Immature natural killer cell (primary cell): ENCODE results near the gene DNALI1. TPM values are rescaled to one million over a fixed set of nuclear protein-coding genes. Genes with fewer than 3 reads are reported as not detected.
"Not testable (repeated sequence)": the region's sequence is repeated elsewhere in the genome, so short reads cannot be mapped to it uniquely, and the experiment has no call there.

Experiments
- DNase-seq, 3 donors: peaks; one replicate each; pipeline ENCODE4 v3.0.0; 2022; ENCODE audit warnings: mixed read lengths in 1 of 3
- H3K27ac Mint-ChIP-seq, 6 donors: one replicate each; pipeline ENCODE4 v1.8.0; 2020; ENCODE audit warnings: mixed read lengths in 6 of 6, mild to moderate bottlenecking in 5 of 6, inconsistent platforms in 4 of 6, moderate library complexity in 3 of 6
- H3K27me3 Mint-ChIP-seq, 3 donors: one replicate each; pipeline ENCODE4 v1.8.0; 2020 to 2021; ENCODE audit warnings: low read depth in 3 of 3, mild to moderate bottlenecking in 3 of 3, mixed read lengths in 3 of 3, moderate library complexity in 3 of 3, inconsistent platforms in 1 of 3
- H3K36me3 Mint-ChIP-seq, 3 donors: one replicate each; pipeline ENCODE4 v1.8.0; 2020; ENCODE audit warnings: mixed read lengths in 3 of 3, inconsistent platforms in 2 of 3, mild to moderate bottlenecking in 2 of 3
- H3K4me1 Mint-ChIP-seq, 2 donors: one replicate each; pipeline ENCODE4 v1.8.0; 2020; ENCODE audit warnings: inconsistent platforms in 2 of 2, mild to moderate bottlenecking in 2 of 2, mixed read lengths in 2 of 2, moderate library complexity in 1 of 2
- H3K4me3 Mint-ChIP-seq, 5 donors: one replicate each; pipeline ENCODE4 v1.8.0; 2020; ENCODE audit warnings: mild to moderate bottlenecking in 5 of 5, mixed read lengths in 5 of 5, inconsistent platforms in 3 of 5, moderate library complexity in 3 of 5
- H3K9me3 Mint-ChIP-seq, 6 donors: one replicate each; pipeline ENCODE4 v1.8.0; 2020; ENCODE audit warnings: mild to moderate bottlenecking in 6 of 6, mixed read lengths in 6 of 6, inconsistent platforms in 4 of 6, moderate library complexity in 3 of 6
- polyA plus RNA-seq, 3 donors: library from polyadenylated mRNA; unstranded; fragments of 300-500 nt; fragmentation: Illumina TruSeq; gene quantifications; one replicate each; pipeline ENCODE4 v1.2.3, GENCODE V29; 2021

The DNALI1 gene
- polyA plus RNA-seq, 3 donors from 2014 or later: not detected

GRCh38 chr1:37537378-37537777, 19.4 kb upstream of the DNALI1 start:
- DNase-seq: no peak
- no peaks in the 10 kb centered on the region for H3K9me3 Mint-ChIP-seq
- no peak overlapping the region for H3K27ac Mint-ChIP-seq
- peaks cover 9 to 46% (median 18%) of the 10 kb centered on the region in 3 donors for H3K36me3 Mint-ChIP-seq
- no peaks in the 10 kb centered on the region for H3K27me3 Mint-ChIP-seq
- no peak overlapping the region for H3K4me3 Mint-ChIP-seq
- H3K4me1 Mint-ChIP-seq: peaks cover 0 to 12% of the 10 kb centered on the region in 2 donors

- H3K9me3 Mint-ChIP-seq, DNase-seq, H3K4me3 Mint-ChIP-seq, H3K27ac Mint-ChIP-seq, H3K27me3 Mint-ChIP-seq: not testable (repeated sequence)
- H3K36me3 Mint-ChIP-seq: peaks cover 9 to 48% (median 23%) of the 10 kb centered on the region in 3 donors
- peaks cover 0 to 18% of the 10 kb centered on the region in 2 donors for H3K4me1 Mint-ChIP-seq
Measured at GRCh38 chr1:37539154-37539553, 17.6 kb upstream of the DNALI1 start.

GRCh38 chr1:37540036-37540785, 16.5 kb upstream of the DNALI1 start:
- Mint-ChIP-seq H3K27me3 (peaks cover 0 to 6% (median 1%) of the 10 kb centered on the region in 3 donors), H3K27ac (no peak overlapping the region), H3K4me1 (peaks cover 2 to 25% of the 10 kb centered on the region in 2 donors), H3K9me3 (no peaks in the 10 kb centered on the region), H3K36me3 (peaks cover 15 to 51% (median 29%) of the 10 kb centered on the region in 3 donors), H3K4me3 (no peak overlapping the region)
- DNase-seq: no peak

GRCh38 chr1:37544530-37544929, 12.2 kb upstream of the DNALI1 start:
- Mint-ChIP-seq H3K4me3 (no peak overlapping the region), H3K9me3 (no peaks in the 10 kb centered on the region), H3K27ac (peak overlapping the region in 3 of 6 donors; percentile 24 to 67 (median 55)), H3K27me3 (peaks cover 0 to 6% (median 1%) of the 10 kb centered on the region in 3 donors), H3K36me3 (peaks cover 20 to 37% (median 31%) of the 10 kb centered on the region in 3 donors), H3K4me1 (peaks cover 6 to 31% of the 10 kb centered on the region in 2 donors)
- DNase-seq: no peak

- no peak overlapping the region for H3K4me3 Mint-ChIP-seq
- H3K4me1 Mint-ChIP-seq: peaks cover 11 to 36% of the 10 kb centered on the region in 2 donors
- DNase-seq: no peak
- H3K27ac Mint-ChIP-seq: peak overlapping the region in 1 of 6 donors; percentile 24
- H3K9me3 Mint-ChIP-seq: no peaks in the 10 kb centered on the region
- H3K27me3 Mint-ChIP-seq: peaks cover 0 to 6% (median 1%) of the 10 kb centered on the region in 3 donors
- H3K36me3 Mint-ChIP-seq: peaks cover 20 to 35% (median 34%) of the 10 kb centered on the region in 3 donors
Measured at GRCh38 chr1:37545019-37545418, 11.7 kb upstream of the DNALI1 start.

- Mint-ChIP-seq H3K4me3 (no peak overlapping the region), H3K27me3 (peaks cover 3 to 8% (median 6%) of the 10 kb centered on the region in 3 donors), H3K9me3 (no peaks in the 10 kb centered on the region), H3K27ac (peak overlapping the region in 4 of 6 donors; percentile 10 to 69 (median 38)), H3K4me1 (peaks cover 37 to 65% of the 10 kb centered on the region in 2 donors), H3K36me3 (peaks cover 20 to 27% (median 25%) of the 10 kb centered on the region in 3 donors)
- DNase-seq: no peak
Measured at GRCh38 chr1:37549341-37549740, 7.4 kb upstream of the DNALI1 start.

GRCh38 chr1:37553598-37553926, 3.2 kb upstream of the DNALI1 start:
- Mint-ChIP-seq H3K27ac (peak overlapping the region; percentile 94 to 100 (median 98)), H3K36me3 (peaks cover 6 to 10% (median 7%) of the 10 kb centered on the region in 3 donors), H3K27me3 (peaks cover 5 to 9% (median 8%) of the 10 kb centered on the region in 3 donors), H3K4me3 (peak overlapping the region; percentile 97 to 100 (median 99)), H3K9me3 (no peaks in the 10 kb centered on the region), H3K4me1 (peaks cover 37 to 51% of the 10 kb centered on the region in 2 donors)
- no peak for DNase-seq

GRCh38 chr1:37553927-37554808, 2.6 kb upstream of the DNALI1 start, which contains the start of gene SNIP1:
Gene SNIP1, minus strand, starts transcription at chr1:37554293. Its CDS starts 64 bp downstream, at chr1:37554229.
- DNase-seq: peak; percentile 87 to 91 (median 89)
- peaks cover under 1 to 6% (median 3%) of the 10 kb centered on the region in 3 donors for H3K36me3 Mint-ChIP-seq
- H3K9me3 Mint-ChIP-seq: no peaks in the 10 kb centered on the region
- peaks cover 34 to 45% of the 10 kb centered on the region in 2 donors for H3K4me1 Mint-ChIP-seq
- H3K27me3 Mint-ChIP-seq: peaks cover 5 to 9% (median 8%) of the 10 kb centered on the region in 3 donors
- H3K27ac Mint-ChIP-seq: peak within 1 kb of the TSS; percentile 94 to 100 (median 98)
- peak within 1 kb of the TSS; percentile 97 to 100 (median 99) for H3K4me3 Mint-ChIP-seq

- H3K4me3 Mint-ChIP-seq: no peak overlapping the region
- peak overlapping the region in 1 of 6 donors; percentile 41 for H3K27ac Mint-ChIP-seq
- DNase-seq: no peak
- peaks cover 5 to 9% (median 9%) of the 10 kb centered on the region in 3 donors for H3K27me3 Mint-ChIP-seq
- H3K4me1 Mint-ChIP-seq: peaks cover 18 to 21% of the 10 kb centered on the region in 2 donors
- H3K36me3 Mint-ChIP-seq: peaks cover 0 to 3% (median 0%) of the 10 kb centered on the region in 3 donors
- H3K9me3 Mint-ChIP-seq: no peaks in the 10 kb centered on the region
Measured at GRCh38 chr1:37557402-37557801, 662 bp downstream of the DNALI1 start.

GRCh38 chr1:37558411-37558810, 1.7 kb downstream of the DNALI1 start:
- H3K4me3 Mint-ChIP-seq: no peak overlapping the region

GRCh38 chr1:37559080-37559479, 2.3 kb downstream of the DNALI1 start:
- Mint-ChIP-seq H3K27me3 (peaks cover 2 to 9% (median 4%) of the 10 kb centered on the region in 3 donors), H3K27ac (no peak overlapping the region), H3K4me3 (no peak overlapping the region), H3K4me1 (peaks cover 4% of the 10 kb centered on the region in 2 donors), H3K9me3 (no peaks in the 10 kb centered on the region), H3K36me3 (no peaks in the 10 kb centered on the region)
- DNase-seq: no peak

More at GRCh38 chr1:37558411-37558810, 1.7 kb downstream of the DNALI1 start:
- Mint-ChIP-seq H3K4me1 (peaks cover 9 to 11% of the 10 kb centered on the region in 2 donors), H3K27ac (peak overlapping the region in 1 of 6 donors; percentile 0), H3K9me3 (no peaks in the 10 kb centered on the region), H3K36me3 (no peaks in the 10 kb centered on the region), H3K27me3 (peaks cover 4 to 9% (median 5%) of the 10 kb centered on the region in 3 donors)
- no peak for DNase-seq

GRCh38 chr1:37559957-37560379, 3.2 kb downstream of the DNALI1 start:
- H3K27ac Mint-ChIP-seq: peak overlapping the region in 1 of 6 donors; percentile 25

GRCh38 chr1:37560401-37561132, 3.8 kb downstream of the DNALI1 start:
- Mint-ChIP-seq H3K27ac (no peak overlapping the region), H3K27me3 (peaks cover under 1 to 5% (median 4%) of the 10 kb centered on the region in 3 donors), H3K4me3 (no peak overlapping the region), H3K4me1 (no peaks in the 10 kb centered on the region), H3K36me3 (peaks cover 0 to 9% (median 0%) of the 10 kb centered on the region in 3 donors), H3K9me3 (no peaks in the 10 kb centered on the region)
- DNase-seq: no peak

More at GRCh38 chr1:37559957-37560379, 3.2 kb downstream of the DNALI1 start:
- DNase-seq, H3K36me3 Mint-ChIP-seq, H3K4me1 Mint-ChIP-seq, H3K27me3 Mint-ChIP-seq, H3K4me3 Mint-ChIP-seq, H3K9me3 Mint-ChIP-seq: not testable (repeated sequence)
